ENCODE data around the gene SLC12A7. TPM values are rescaled to one million over a fixed set of nuclear protein-coding genes. Genes with fewer than 3 reads are reported as not detected.

The SLC12A7 gene
- total RNA-seq, 4 donors from 2014 or later: 10.6 to 32.2 (median 18.1) TPM

- TF ChIP-seq POLR2A (IDR thresholded peaks at IDR 0.05): no peak
- TF ChIP-seq CTCF (IDR thresholded peaks at IDR 0.05): no peak
- H3K4me3 ChIP-seq (ENCODE audit: low read depth, poor library complexity, severe bottlenecking): no peak overlapping the region
- intact Hi-C loops (cut with DNase I; ENCODE audit: low total_unique reads): no loop called here
- DNase-seq (ENCODE audit: low spot score in 2 of 2): no peak
- WGBS, 2 donors: 48 to 64% methylated on average over 16 to 17 of the region's 17 CpGs
Measured at GRCh38 chr5:1133510-1134201, 21.8 kb upstream of the SLC12A7 start.

- TF ChIP-seq POLR2A (IDR thresholded peaks at IDR 0.05) (no peak), CTCF (IDR thresholded peaks at IDR 0.05) (no peak)
- 88 to 90% methylated on average over 8 of the region's 9 CpGs for WGBS, 2 donors
- intact Hi-C loops (cut with DNase I; ENCODE audit: low total_unique reads): no loop called here
Measured at GRCh38 chr5:1133108-1133507, 21.2 kb upstream of the SLC12A7 start.

GRCh38 chr5:1132570-1132969 is 20.7 kb upstream of the SLC12A7 start:
- H3K4me3 ChIP-seq (ENCODE audit: low read depth, poor library complexity, severe bottlenecking): no peak overlapping the region
- DNase-seq (ENCODE audit: low spot score in 2 of 2): no peak
- WGBS, 2 donors: 81 to 85% methylated on average over 8 of the region's 8 CpGs
- no peak for TF ChIP-seq CTCF (IDR thresholded peaks at IDR 0.05)
- no peak for TF ChIP-seq POLR2A (IDR thresholded peaks at IDR 0.05)
- intact Hi-C loops (cut with DNase I; ENCODE audit: low total_unique reads): no loop called here

More at GRCh38 chr5:1133108-1133507, 21.2 kb upstream of the SLC12A7 start:
- H3K4me3 ChIP-seq (ENCODE audit: low read depth, poor library complexity, severe bottlenecking): no peak overlapping the region
- DNase-seq (ENCODE audit: low spot score in 2 of 2): no peak

GRCh38 chr5:1131726-1132125 is 19.9 kb upstream of the SLC12A7 start:
- intact Hi-C loops (cut with DNase I; ENCODE audit: low total_unique reads): no loop called here
- 89 to 92% methylated on average over 11 of the region's 11 CpGs for WGBS, 2 donors
- DNase-seq (ENCODE audit: low spot score in 2 of 2): no peak
- H3K4me3 ChIP-seq (ENCODE audit: low read depth, poor library complexity, severe bottlenecking): no peak overlapping the region
- no peak for TF ChIP-seq CTCF (IDR thresholded peaks at IDR 0.05)

- no peak overlapping the region for H3K4me3 ChIP-seq (ENCODE audit: low read depth, poor library complexity, severe bottlenecking)
- intact Hi-C loops (cut with DNase I; ENCODE audit: low total_unique reads): no loop called here
- no peak for DNase-seq (ENCODE audit: low spot score in 2 of 2)
- WGBS, 2 donors: 39 to 61% methylated on average over 11 to 13 of the region's 14 CpGs
- no peak for TF ChIP-seq CTCF (IDR thresholded peaks at IDR 0.05)
- TF ChIP-seq POLR2A (IDR thresholded peaks at IDR 0.05): no peak
Measured at GRCh38 chr5:1131191-1131621, 19.3 kb upstream of the SLC12A7 start.
